Measurements from ENCODE around the gene FUBP1.

DNA sequence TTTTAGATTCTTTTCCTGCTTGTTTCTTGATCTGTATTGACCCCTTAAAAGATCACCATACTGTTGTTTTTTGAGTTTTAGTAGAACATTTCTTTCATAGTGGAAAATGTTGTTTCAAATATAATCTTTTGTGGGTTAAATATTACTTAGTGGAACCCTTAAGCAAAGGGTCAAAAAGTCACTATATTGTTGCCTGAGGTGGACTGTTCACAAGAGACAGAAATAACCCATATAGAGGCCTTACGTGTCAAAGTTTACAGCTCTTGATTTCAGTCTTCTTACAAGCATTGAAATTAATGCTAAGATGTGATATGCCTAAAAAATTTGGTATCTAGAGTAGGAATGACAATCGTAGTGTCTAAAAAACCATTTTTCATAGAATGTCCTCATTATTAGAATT is 32.2 kb upstream of the FUBP1 start:
- TF ChIP-seq POLR2A (IDR thresholded peaks at IDR 0.05), result no peak
- TF ChIP-seq, protein P1, sequence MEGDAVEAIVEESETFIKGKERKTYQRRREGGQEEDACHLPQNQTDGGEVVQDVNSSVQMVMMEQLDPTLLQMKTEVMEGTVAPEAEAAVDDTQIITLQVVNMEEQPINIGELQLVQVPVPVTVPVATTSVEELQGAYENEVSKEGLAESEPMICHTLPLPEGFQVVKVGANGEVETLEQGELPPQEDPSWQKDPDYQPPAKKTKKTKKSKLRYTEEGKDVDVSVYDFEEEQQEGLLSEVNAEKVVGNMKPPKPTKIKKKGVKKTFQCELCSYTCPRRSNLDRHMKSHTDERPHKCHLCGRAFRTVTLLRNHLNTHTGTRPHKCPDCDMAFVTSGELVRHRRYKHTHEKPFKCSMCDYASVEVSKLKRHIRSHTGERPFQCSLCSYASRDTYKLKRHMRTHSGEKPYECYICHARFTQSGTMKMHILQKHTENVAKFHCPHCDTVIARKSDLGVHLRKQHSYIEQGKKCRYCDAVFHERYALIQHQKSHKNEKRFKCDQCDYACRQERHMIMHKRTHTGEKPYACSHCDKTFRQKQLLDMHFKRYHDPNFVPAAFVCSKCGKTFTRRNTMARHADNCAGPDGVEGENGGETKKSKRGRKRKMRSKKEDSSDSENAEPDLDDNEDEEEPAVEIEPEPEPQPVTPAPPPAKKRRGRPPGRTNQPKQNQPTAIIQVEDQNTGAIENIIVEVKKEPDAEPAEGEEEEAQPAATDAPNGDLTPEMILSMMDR (IDR thresholded peaks at IDR 0.05), result no peak
